Umbilical cord (tissue), 2 donors: ENCODE measurements around the gene MRPS22. TPM values are rescaled to one million over a fixed set of nuclear protein-coding genes. Genes with fewer than 3 reads are reported as not detected.

Experiments used
- DNase-seq: peaks from one replicate; pipeline ENCODE4 v3.0.0-alpha.2; 2015; ENCODE audit warnings: low spot score
- total RNA-seq: library from RNA; depleted of rRNA; stranded (reverse); fragments of >200 nt; gene quantifications from one replicate; pipeline ENCODE4 v1.2.3, GENCODE V29; 2014; ENCODE audit warnings: low replicate concordance; ENCODE audit not compliant: insufficient read depth

The MRPS22 gene
- total RNA-seq = 57.8 TPM

GRCh38 chr3:139343895-139344856 lies at the start of gene MRPS22:
TSS of gene MRPS22 (plus strand) at chr3:139344020. CDS start at chr3:139344027, 7 bp downstream.
- peak; percentile 94 for DNase-seq

GRCh38 chr3:139295040-139295439 lies 48.8 kb upstream of the MRPS22 start:
- no peak for DNase-seq

- no peak for DNase-seq
Measured at GRCh38 chr3:139296141-139296718, 47.6 kb upstream of the MRPS22 start.

- no peak for DNase-seq
Measured at GRCh38 chr3:139297588-139298311, 46.1 kb upstream of the MRPS22 start.

- DNase-seq = no peak
Measured at GRCh38 chr3:139299261-139300132, 44.3 kb upstream of the MRPS22 start.

GRCh38 chr3:139300416-139300815 lies 43.4 kb upstream of the MRPS22 start:
- DNase-seq = no peak

GRCh38 chr3:139301183-139301582 lies 42.6 kb upstream of the MRPS22 start:
- DNase-seq = no peak

GRCh38 chr3:139301654-139302053 lies 42.2 kb upstream of the MRPS22 start:
- no peak for DNase-seq

- peak; percentile 61 for DNase-seq
Measured at GRCh38 chr3:139302084-139302800, 41.6 kb upstream of the MRPS22 start.

GRCh38 chr3:139302801-139303113 lies 41.1 kb upstream of the MRPS22 start:
- DNase-seq = no peak

- DNase-seq = no peak
Measured at GRCh38 chr3:139303216-139303615, 40.6 kb upstream of the MRPS22 start.

- no peak for DNase-seq
Measured at GRCh38 chr3:139304383-139304782, 39.4 kb upstream of the MRPS22 start.

- no peak for DNase-seq
Measured at GRCh38 chr3:139306078-139306477, 37.7 kb upstream of the MRPS22 start.

GRCh38 chr3:139307072-139307491 lies 36.7 kb upstream of the MRPS22 start:
- DNase-seq = no peak

- no peak for DNase-seq
Measured at GRCh38 chr3:139307601-139308555, 35.9 kb upstream of the MRPS22 start.

- no peak for DNase-seq
Measured at GRCh38 chr3:139308560-139308959, 35.3 kb upstream of the MRPS22 start.

- peak; percentile 57 for DNase-seq
Measured at GRCh38 chr3:139309061-139309591, 34.7 kb upstream of the MRPS22 start.

- no peak for DNase-seq
Measured at GRCh38 chr3:139309880-139310279, 33.9 kb upstream of the MRPS22 start.

- peak; percentile 28 for DNase-seq
Measured at GRCh38 chr3:139310474-139310933, 33.3 kb upstream of the MRPS22 start.
